Muscle of leg (tissue), 11 donors: ENCODE data around the gene STAG1. TPM values are rescaled to one million over a fixed set of nuclear protein-coding genes. Genes with fewer than 3 reads are reported as not detected.
"Not testable (repeated sequence)": the region's sequence is repeated elsewhere in the genome, so short reads cannot be mapped to it uniquely, and the experiment has no call there.

Experiments used
- DNase-seq: peaks from one replicate; pipeline ENCODE4 v3.0.0; 2013
- H3K27ac ChIP-seq: one replicate; pipeline ENCODE4 v1.5.1; 2013; ENCODE audit warnings: mild to moderate bottlenecking, low read length, control low read depth
- H3K27me3 ChIP-seq: one replicate; pipeline ENCODE4 v1.6.1; 2013; ENCODE audit warnings: low read length; ENCODE audit not compliant: control insufficient read depth, insufficient read depth
- H3K36me3 ChIP-seq: one replicate; pipeline ENCODE4 v1.6.1; 2013; ENCODE audit warnings: low read length; ENCODE audit not compliant: control insufficient read depth, insufficient read depth
- H3K4me1 ChIP-seq: one replicate; pipeline ENCODE4 v1.6.1; 2013; ENCODE audit warnings: low read length; ENCODE audit not compliant: control insufficient read depth, insufficient read depth
- H3K4me3 ChIP-seq: one replicate; pipeline ENCODE4 v1.5.1; 2013; ENCODE audit warnings: low read length, control low read depth
- H3K9me3 ChIP-seq: replicated peaks from 2 replicates; pipeline ENCODE4 v1.6.1; 2013; ENCODE audit warnings: low read depth, low read length; ENCODE audit not compliant: control insufficient read depth
- WGBS: methylation state at CpG from one replicate; pipeline ENCODE4 v1.1.5; 2013; ENCODE audit warnings: missing lambda C conversion rate; ENCODE audit not compliant: insufficient coverage; 5-methylcytosine and 5-hydroxymethylcytosine counted together
- polyA plus RNA-seq, 8 donors: library from polyadenylated mRNA; unstranded; fragments of 120-200 nt; gene quantifications; one replicate each; pipeline versions ENCODE4 v1.2.1 to v1.2.3, GENCODE V29; 2013; ENCODE audit warnings: inconsistent platforms in 1 of 8, low replicate concordance in 1 of 8; ENCODE audit not compliant: insufficient read length in 8 of 8, insufficient read depth in 1 of 8
- total RNA-seq: library from RNA; stranded (reverse); fragments of 120-200 nt; gene quantifications from one replicate; pipeline ENCODE4 v1.2.4, GENCODE V29; 2013

Gene STAG1
- total and polyA plus RNA-seq, 9 donors = 22.9 to 52.2 (median 32.9) TPM

GRCh38 chr3:136576279-136577009 lies 175.7 kb downstream of the STAG1 start:
- Histone ChIP-seq H3K9me3 (no peaks in the 10 kb centered on the region), H3K27ac (no peak overlapping the region), H3K27me3 (no peaks in the 10 kb centered on the region), H3K36me3 (peaks cover 4% of the 10 kb centered on the region), H3K4me3 (no peak overlapping the region), H3K4me1 (no peaks in the 10 kb centered on the region)
- DNase-seq = no peak
- 73% methylated on average over 3 of the region's 6 CpGs for WGBS

- Histone ChIP-seq H3K27me3 (no peaks in the 10 kb centered on the region), H3K4me1 (no peaks in the 10 kb centered on the region), H3K9me3 (no peaks in the 10 kb centered on the region), H3K4me3 (no peak overlapping the region), H3K36me3 (peaks cover 9% of the 10 kb centered on the region), H3K27ac (no peak overlapping the region)
- no CpG with 5 or more reads among the region's 2 CpGs for WGBS
- DNase-seq = no peak
These were observed 184.5 kb downstream of the STAG1 start for GRCh38 chr3:136567599-136568188.

DNA sequence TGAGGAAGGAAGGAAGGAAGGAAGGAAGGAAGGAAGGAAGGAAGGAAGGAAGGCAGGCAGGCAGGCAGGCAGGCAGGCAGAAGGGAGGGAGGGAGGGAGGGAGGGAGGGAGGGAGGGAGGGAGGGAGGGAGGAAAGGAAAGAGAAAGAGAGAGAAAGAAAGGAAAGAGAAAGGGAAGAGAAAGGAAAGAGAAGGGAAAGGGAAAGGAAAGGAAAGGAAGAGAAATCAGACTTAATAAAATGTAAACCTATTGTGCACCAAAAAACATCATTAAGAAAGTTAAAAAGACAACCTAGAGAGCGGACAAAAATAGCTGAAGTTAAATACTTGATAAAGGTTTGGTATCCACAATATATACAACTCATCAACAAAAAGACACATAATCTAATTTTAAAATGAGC lies 187.2 kb downstream of the STAG1 start:
- DNase-seq, H3K27me3 ChIP-seq, H3K4me3 ChIP-seq, H3K36me3 ChIP-seq, H3K9me3 ChIP-seq, H3K4me1 ChIP-seq, H3K27ac ChIP-seq: not testable (repeated sequence)
- no CpG with 5 or more reads among the region's 1 CpG for WGBS

- H3K27ac ChIP-seq = no peak overlapping the region
- no peaks in the 10 kb centered on the region for H3K4me1 ChIP-seq
- H3K27me3 ChIP-seq = no peaks in the 10 kb centered on the region
- peak; percentile 22 for DNase-seq
- peaks cover 5% of the 10 kb centered on the region for H3K36me3 ChIP-seq
- H3K9me3 ChIP-seq = no peaks in the 10 kb centered on the region
- WGBS = 71% methylated on average over 2 of the region's 9 CpGs
- no peak overlapping the region for H3K4me3 ChIP-seq
These were observed 190.2 kb downstream of the STAG1 start for GRCh38 chr3:136562026-136562425.

DNA sequence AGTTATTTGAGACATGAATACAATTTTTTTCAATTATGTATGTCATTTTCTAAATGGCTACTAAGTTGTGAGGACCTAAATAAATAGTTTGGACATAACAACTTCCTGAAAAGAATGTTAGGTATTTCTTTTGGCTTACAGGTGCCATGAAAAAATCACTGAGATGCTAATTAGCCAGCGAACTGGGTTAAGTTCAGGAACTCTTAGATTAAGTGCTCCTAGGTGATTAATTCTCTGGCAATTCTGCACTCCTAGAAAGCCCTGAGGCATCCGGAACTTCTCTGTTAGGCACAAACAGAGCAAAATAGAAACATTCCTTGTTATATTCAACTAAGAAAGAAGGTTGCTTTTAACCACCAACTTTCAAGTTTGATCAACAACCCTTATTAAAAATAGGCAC lies 192.3 kb downstream of the STAG1 start:
- no peaks in the 10 kb centered on the region for H3K9me3 ChIP-seq
- H3K4me1 ChIP-seq = no peaks in the 10 kb centered on the region
- no peaks in the 10 kb centered on the region for H3K27me3 ChIP-seq
- H3K36me3 ChIP-seq = no peaks in the 10 kb centered on the region
- no peak for DNase-seq
- no peak overlapping the region for H3K4me3 ChIP-seq
- 100% methylated on average over 1 of the region's 2 CpGs for WGBS
- no peak overlapping the region for H3K27ac ChIP-seq

- not testable (repeated sequence) for H3K36me3 ChIP-seq, H3K4me1 ChIP-seq, H3K27me3 ChIP-seq, DNase-seq, H3K9me3 ChIP-seq, H3K27ac ChIP-seq, H3K4me3 ChIP-seq
- no CpG with 5 or more reads among the region's 1 CpG for WGBS
These were observed 202.7 kb downstream of the STAG1 start for GRCh38 chr3:136549461-136549860.

- Histone ChIP-seq H3K27ac (no peak overlapping the region), H3K9me3 (no peaks in the 10 kb centered on the region), H3K4me1 (no peaks in the 10 kb centered on the region), H3K36me3 (peaks cover 3% of the 10 kb centered on the region), H3K27me3 (no peaks in the 10 kb centered on the region), H3K4me3 (no peak overlapping the region)
- DNase-seq = no peak
These were observed 204.9 kb downstream of the STAG1 start for GRCh38 chr3:136547293-136547692.

DNA sequence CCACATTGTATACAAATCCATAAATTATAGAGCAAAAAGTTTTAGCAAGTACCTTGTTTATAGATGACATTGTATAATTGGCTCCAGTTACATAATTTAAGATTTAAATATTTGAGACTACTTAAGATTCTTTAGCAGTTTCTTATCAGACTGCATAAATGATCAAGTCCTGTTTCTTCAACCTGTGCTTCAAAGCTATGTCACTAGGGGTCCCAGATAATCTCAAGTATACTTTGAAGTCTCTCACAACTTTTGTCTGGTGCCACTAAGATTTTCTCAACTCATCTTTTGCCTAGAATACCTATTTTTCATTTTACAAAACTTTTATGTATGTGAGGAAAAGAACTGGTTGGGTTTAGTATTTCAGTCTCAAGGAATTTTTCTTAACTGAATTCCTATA lies 205.5 kb downstream of the STAG1 start:
- H3K4me1 ChIP-seq = no peaks in the 10 kb centered on the region
- H3K4me3 ChIP-seq = no peak overlapping the region
- no peaks in the 10 kb centered on the region for H3K27me3 ChIP-seq
- H3K27ac ChIP-seq = no peak overlapping the region
- DNase-seq = no peak
- H3K9me3 ChIP-seq = no peaks in the 10 kb centered on the region
- peaks cover 3% of the 10 kb centered on the region for H3K36me3 ChIP-seq

GRCh38 chr3:136545664-136546268 lies 206.4 kb downstream of the STAG1 start:
- peaks cover 3% of the 10 kb centered on the region for H3K36me3 ChIP-seq
- no CpG with 5 or more reads among the region's 3 CpGs for WGBS
- H3K4me1 ChIP-seq = no peaks in the 10 kb centered on the region
- no peaks in the 10 kb centered on the region for H3K9me3 ChIP-seq
- no peak overlapping the region for H3K27ac ChIP-seq
- H3K27me3 ChIP-seq = no peaks in the 10 kb centered on the region
- peak; percentile 18 for DNase-seq
- H3K4me3 ChIP-seq = no peak overlapping the region

DNA sequence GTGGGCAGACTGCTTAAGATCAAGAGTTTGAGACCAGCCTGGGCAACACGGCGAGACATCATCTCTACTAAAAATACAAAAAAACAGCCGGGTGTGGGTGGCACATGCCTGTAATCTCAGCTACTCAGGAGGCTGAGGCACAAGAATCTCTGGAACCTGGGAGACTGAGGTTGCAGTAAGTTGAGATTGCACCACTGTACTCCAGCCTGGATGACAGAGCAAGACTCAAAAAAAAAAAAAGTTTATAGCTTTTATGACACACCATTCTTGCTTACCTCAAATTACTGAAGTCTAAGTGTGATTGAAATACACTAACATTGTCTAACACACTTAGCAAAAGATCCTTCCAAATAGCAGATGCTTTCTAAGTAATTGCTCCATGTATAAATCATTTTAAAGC lies 207.6 kb downstream of the STAG1 start:
- WGBS = no CpG with 5 or more reads among the region's 3 CpGs
- peaks cover 3% of the 10 kb centered on the region for H3K36me3 ChIP-seq
- no peak overlapping the region for H3K4me3 ChIP-seq
- H3K9me3 ChIP-seq = no peaks in the 10 kb centered on the region
- no peak for DNase-seq
- no peaks in the 10 kb centered on the region for H3K4me1 ChIP-seq
- no peak overlapping the region for H3K27ac ChIP-seq
- H3K27me3 ChIP-seq = no peaks in the 10 kb centered on the region
